HG03432 (cell line): ENCODE measurements around the gene ABR.
"Not testable (repeated sequence)": the region's sequence is repeated elsewhere in the genome, so short reads cannot be mapped to it uniquely, and the experiment has no call there.

Experiments used
- ATAC-seq: cut with Tn5 transposase; IDR thresholded peaks from one replicate; pipeline ENCODE4 v1.9.1; 2021; ENCODE audit warnings: mild to moderate bottlenecking, moderate library complexity; ENCODE audit not compliant: unreplicated experiment

Gene ABR

GRCh38 chr17:1050246-1050995, 129.4 kb downstream of the ABR start:
- no peak for ATAC-seq

GRCh38 chr17:1049446-1050225, 130.1 kb downstream of the ABR start:
- ATAC-seq: no peak

GRCh38 chr17:1048516-1049115, 131.2 kb downstream of the ABR start:
- not testable (repeated sequence) for ATAC-seq

- no peak for ATAC-seq
Observed at GRCh38 chr17:1047879-1048470, 131.8 kb downstream of the ABR start.

- no peak for ATAC-seq
Observed at GRCh38 chr17:1047177-1047878, 132.5 kb downstream of the ABR start.

GRCh38 chr17:1045456-1045855, 134.3 kb downstream of the ABR start:
- ATAC-seq: no peak

GRCh38 chr17:1044387-1045009, 135.3 kb downstream of the ABR start:
- ATAC-seq: not testable (repeated sequence)

GRCh38 chr17:1043601-1044251, 136.1 kb downstream of the ABR start:
- no peak for ATAC-seq

- no peak for ATAC-seq
Observed at GRCh38 chr17:1042486-1042885, 137.3 kb downstream of the ABR start.

- ATAC-seq: no peak
Observed at GRCh38 chr17:1041746-1042145, 138.0 kb downstream of the ABR start.

GRCh38 chr17:1040216-1040600, 139.6 kb downstream of the ABR start:
- no peak for ATAC-seq

GRCh38 chr17:1039511-1040215, 140.1 kb downstream of the ABR start:
- ATAC-seq: no peak

GRCh38 chr17:1039123-1039507, 140.7 kb downstream of the ABR start:
- no peak for ATAC-seq

GRCh38 chr17:1038459-1039122, 141.2 kb downstream of the ABR start:
- ATAC-seq: no peak

- ATAC-seq: no peak
Observed at GRCh38 chr17:1037238-1037879, 142.4 kb downstream of the ABR start.

GRCh38 chr17:1036845-1037237, 142.9 kb downstream of the ABR start:
- no peak for ATAC-seq

- ATAC-seq: no peak
Observed at GRCh38 chr17:1036171-1036844, 143.5 kb downstream of the ABR start.
